BLaER1 treated with 17β-estradiol and CSF1 and Interleukin-3, amounts not matched to agents 10 nM and 100 nM (cell line): ENCODE results near the gene PTPRM.

Source experiments
- H3K27ac ChIP-seq, 11 experiments: shearing (Covaris generic); formaldehyde crosslinking; 2 replicates each; pipeline ENCODE4 v1.8.1; 2022
- H3K27me3 ChIP-seq, 11 experiments: shearing (Covaris generic); formaldehyde crosslinking; 2 replicates each; pipeline ENCODE4 v1.8.1; 2022
- H3K36me3 ChIP-seq, 11 experiments: shearing (Covaris generic); formaldehyde crosslinking; 2 replicates each; pipeline ENCODE4 v1.8.1; 2022
- H3K4me1 ChIP-seq, 10 experiments: shearing (Covaris generic); formaldehyde crosslinking; 2 replicates each; pipeline ENCODE4 v1.8.1; 2022
- H3K4me2 ChIP-seq, 11 experiments: shearing (Covaris generic); formaldehyde crosslinking; 2 replicates each; pipeline ENCODE4 v1.8.1; 2022
- H3K4me3 ChIP-seq, 10 experiments: shearing (Covaris generic); formaldehyde crosslinking; 2 replicates each; pipeline ENCODE4 v1.8.1; 2022
- H3K9ac ChIP-seq, 11 experiments: shearing (Covaris generic); formaldehyde crosslinking; 2 replicates each; pipeline ENCODE4 v1.8.1; 2022
- H3K9me3 ChIP-seq, 11 experiments: shearing (Covaris generic); formaldehyde crosslinking; replicated peaks in 1 of 11; 2 replicates each; pipeline ENCODE4 v1.8.1; 2022
- H4K20me1 ChIP-seq, 11 experiments: shearing (Covaris generic); formaldehyde crosslinking; 2 replicates each; pipeline ENCODE4 v1.8.1; 2022
- Cebpa-rat ChIP-seq, 11 experiments: shearing (Covaris generic); IDR thresholded peaks; 2 replicates each; pipeline ENCODE4 v1.8.1; 2022

Gene PTPRM

DNA sequence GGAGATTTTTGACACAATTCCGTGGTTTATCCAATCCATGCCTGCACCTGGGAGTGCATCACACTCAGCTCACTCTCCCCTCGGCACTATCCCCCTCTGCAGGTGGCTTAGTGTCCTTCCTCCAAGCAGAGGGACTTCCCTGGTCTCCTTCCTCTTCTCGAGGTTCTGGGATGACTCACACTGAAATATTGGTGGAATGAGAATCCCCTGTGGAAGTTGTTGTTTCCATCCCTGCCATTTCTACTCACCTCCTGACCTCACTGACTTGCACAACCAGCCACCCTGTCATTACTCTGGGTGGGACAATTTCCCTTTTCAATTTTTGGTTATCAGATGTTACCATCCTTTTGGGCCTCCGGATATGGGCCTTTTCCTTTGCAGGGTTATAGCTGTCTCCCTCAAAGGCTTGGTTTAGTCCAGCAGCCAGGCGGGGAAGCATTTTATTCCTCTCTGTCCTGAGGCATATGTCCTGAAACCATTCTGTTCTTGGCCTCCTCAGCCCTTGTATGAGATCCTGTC lies 59.9 kb downstream of the PTPRM start:
- H3K9ac ChIP-seq, result no peak overlapping the region
- no peaks in the 10 kb centered on the region for H3K36me3 ChIP-seq
- H3K27me3 ChIP-seq, result no peaks in the 10 kb centered on the region
- peak overlapping the region in 5 of 11 experiments; percentile 2 to 20 (median 7); a peak in 4 of 22 replicates for H3K4me2 ChIP-seq
- TF ChIP-seq Cebpa-rat (IDR thresholded peaks at IDR 0.05), result no peak
- H3K4me1 ChIP-seq, result peaks cover 0 to 8% (median 0%) of the 10 kb centered on the region in 10 experiments; a peak in 5 of 20 replicates
- no peak overlapping the region for H3K27ac ChIP-seq
- H4K20me1 ChIP-seq, result no peaks in the 10 kb centered on the region
- no peak overlapping the region for H3K4me3 ChIP-seq
- H3K9me3 ChIP-seq, result no peaks in the 10 kb centered on the region

DNA sequence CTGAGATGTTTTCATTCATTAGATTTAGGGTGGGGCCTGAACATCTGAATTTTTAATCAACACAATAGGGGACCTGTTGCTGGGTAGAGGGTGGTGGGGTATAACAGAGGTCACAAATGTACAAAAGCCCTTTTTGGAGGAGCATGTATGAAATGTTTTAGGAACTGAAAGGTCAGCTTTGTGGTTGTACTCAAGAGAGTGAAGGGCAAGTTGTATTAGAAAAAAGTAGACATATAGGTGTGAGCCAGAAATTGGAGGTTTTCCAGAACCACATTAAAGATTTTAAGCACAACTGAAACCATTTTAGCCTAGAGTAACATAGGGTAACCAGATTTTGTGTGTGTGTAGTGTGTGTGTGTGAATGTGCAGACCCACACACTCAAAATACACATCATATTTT lies 62.3 kb downstream of the PTPRM start:
- Histone ChIP-seq H3K36me3 (no peaks in the 10 kb centered on the region), H3K4me1 (peaks cover 0 to 15% (median 0%) of the 10 kb centered on the region in 10 experiments; a peak in 5 of 20 replicates), H3K4me2 (no peak overlapping the region), H4K20me1 (no peaks in the 10 kb centered on the region), H3K27ac (no peak overlapping the region), H3K9me3 (no peaks in the 10 kb centered on the region), H3K4me3 (no peak overlapping the region), H3K9ac (no peak overlapping the region), H3K27me3 (no peaks in the 10 kb centered on the region)
- TF ChIP-seq Cebpa-rat (IDR thresholded peaks at IDR 0.05), result no peak

DNA sequence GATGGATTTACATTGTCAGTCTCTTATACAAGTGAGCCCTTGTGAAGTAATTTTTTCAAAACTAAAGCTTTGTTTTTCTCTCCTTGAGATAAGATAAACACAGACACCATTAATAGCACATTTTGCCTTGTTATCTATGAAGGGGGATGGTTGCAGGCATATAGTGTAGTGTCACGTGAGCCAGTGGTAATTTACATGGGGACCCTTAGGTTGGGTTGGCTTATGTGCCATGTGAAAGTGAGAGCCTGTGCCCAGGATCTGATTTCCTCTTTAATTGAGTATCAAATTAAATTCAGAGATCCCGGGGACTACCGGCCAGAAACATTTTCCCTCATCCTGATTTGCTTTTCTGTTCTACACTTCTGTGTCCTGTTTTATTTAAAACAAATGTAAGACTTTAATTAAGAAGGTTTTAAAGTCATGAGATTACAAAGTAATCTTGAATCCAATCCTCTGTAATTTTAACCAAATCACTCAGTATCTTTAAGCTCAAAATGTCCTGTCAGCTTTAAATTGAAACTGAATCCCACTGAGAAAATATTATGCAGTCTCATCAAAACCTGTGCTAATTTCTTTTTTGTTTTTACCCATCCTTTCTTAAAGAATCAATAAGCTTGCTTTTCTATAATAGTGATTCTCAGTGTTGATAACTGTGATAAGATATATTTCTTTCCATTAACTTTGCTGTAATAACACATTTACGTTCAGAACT lies 63.8 kb downstream of the PTPRM start:
- Histone ChIP-seq H4K20me1 (no peaks in the 10 kb centered on the region), H3K4me1 (peaks cover 0 to 15% (median 0%) of the 10 kb centered on the region in 10 experiments; a peak in 5 of 20 replicates), H3K9ac (no peak overlapping the region), H3K36me3 (no peaks in the 10 kb centered on the region), H3K9me3 (no peaks in the 10 kb centered on the region), H3K4me3 (no peak overlapping the region), H3K4me2 (no peak overlapping the region), H3K27me3 (no peaks in the 10 kb centered on the region), H3K27ac (no peak overlapping the region)
- TF ChIP-seq Cebpa-rat (IDR thresholded peaks at IDR 0.05), result no peak

DNA sequence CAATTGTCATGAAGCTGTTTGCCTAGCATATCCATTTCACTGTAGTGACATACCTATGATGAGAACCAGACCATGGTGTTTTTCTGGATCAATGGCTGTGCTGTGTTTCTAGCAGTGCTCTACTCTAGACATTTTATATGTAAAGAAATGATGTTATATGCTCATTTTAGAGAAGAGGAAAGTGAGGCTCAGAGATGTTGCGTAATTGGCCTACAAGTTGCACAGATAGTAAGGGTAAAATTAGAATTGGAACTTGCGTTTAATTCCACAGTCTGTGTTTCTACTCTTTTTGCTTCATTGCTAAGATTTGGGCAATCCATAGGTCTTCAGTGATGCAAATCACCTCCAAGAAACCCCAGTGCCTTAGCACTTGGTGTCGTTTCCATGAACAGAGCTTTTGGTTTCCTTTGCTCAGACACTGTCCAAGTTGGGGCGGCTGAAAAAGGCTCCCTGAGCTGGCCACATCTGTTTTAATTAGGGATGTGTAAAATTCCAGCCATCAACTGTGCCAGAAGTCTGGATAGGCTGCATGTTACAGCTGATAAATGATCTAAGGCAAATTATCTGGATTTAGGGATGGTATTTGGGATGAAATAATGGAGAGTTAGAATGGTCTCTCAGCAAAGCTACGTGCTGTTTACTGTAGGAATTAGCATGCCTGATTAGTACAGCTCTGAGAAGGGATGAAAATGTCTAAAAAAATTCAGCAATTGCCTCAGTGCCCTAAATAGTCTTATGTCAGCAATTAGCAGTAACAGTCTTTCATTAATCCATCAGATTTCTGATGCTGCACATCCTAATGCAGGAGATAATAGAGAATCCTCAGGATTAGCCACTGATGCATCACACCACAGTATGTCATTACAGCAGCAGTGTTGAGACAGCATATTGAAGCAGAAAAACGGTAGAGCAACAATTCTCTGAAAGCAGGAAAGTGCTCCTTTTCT lies 65.3 kb downstream of the PTPRM start:
- Histone ChIP-seq H3K4me3 (no peak overlapping the region), H3K4me2 (no peak overlapping the region), H3K9me3 (no peaks in the 10 kb centered on the region), H3K27me3 (no peaks in the 10 kb centered on the region), H3K9ac (no peak overlapping the region), H3K27ac (no peak overlapping the region), H4K20me1 (no peaks in the 10 kb centered on the region), H3K4me1 (peaks cover 0 to 9% (median 0%) of the 10 kb centered on the region in 10 experiments; a peak in 1 of 20 replicates), H3K36me3 (no peaks in the 10 kb centered on the region)
- peak in 5 of 11 experiments; percentile 15 to 68 (median 54); a peak in 7 of 22 replicates for TF ChIP-seq Cebpa-rat (IDR thresholded peaks at IDR 0.05)

DNA sequence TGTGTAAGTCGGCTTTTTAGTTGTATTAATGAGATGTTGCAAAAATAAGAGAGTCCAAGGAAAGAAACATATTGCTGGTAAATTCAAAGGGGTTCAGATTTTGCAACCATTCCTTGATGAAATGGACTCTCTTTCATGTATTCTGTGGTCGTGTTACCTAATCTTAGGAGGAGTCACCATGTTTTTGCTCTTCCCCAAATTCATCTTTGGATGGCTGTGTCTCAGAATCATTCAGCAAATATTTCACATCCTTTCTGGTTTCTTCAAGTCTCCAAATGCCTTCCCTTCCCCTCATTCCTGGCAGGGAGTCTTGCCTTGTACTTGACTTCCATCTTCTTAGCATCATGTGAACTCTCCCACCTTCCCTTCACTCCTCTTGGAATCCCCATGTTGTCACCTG lies 66.1 kb downstream of the PTPRM start:
- Histone ChIP-seq H3K9me3 (no peaks in the 10 kb centered on the region), H3K4me1 (0 out of 20 replicates have a peak, but pooled peaks cover 0 to 9% (median 0%) of the 10 kb centered on the region in 10 experiments), H3K27ac (no peak overlapping the region), H3K36me3 (no peaks in the 10 kb centered on the region), H3K4me2 (no peak overlapping the region), H3K27me3 (no peaks in the 10 kb centered on the region), H3K4me3 (no peak overlapping the region), H3K9ac (no peak overlapping the region), H4K20me1 (no peaks in the 10 kb centered on the region)
- no peak for TF ChIP-seq Cebpa-rat (IDR thresholded peaks at IDR 0.05)

DNA sequence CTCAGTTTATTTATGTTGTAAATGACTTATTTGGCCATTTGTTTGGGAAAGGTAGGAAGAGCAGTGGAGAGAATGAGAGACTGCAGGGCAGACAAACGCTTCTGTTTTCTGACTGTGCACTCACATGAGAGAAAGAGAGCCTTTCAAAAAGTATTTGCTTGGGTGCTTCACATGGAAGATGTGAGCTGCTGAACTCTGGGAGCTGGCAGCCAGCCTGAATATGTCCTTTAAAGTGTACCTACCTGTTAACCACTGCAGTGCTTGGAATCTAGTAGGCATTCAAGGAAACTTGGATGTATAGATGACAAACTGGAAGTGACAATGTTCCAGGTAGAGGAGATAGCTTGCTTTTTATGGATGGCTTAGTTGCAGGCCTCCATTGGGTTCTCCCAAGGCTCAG lies 68.8 kb downstream of the PTPRM start:
- H3K4me3 ChIP-seq, result no peak overlapping the region
- H3K9ac ChIP-seq, result no peak overlapping the region
- H3K4me1 ChIP-seq, result 0 out of 20 replicates have a peak, but pooled peaks cover 0 to 9% (median 0%) of the 10 kb centered on the region in 10 experiments
- H3K36me3 ChIP-seq, result no peaks in the 10 kb centered on the region
- no peak overlapping the region for H3K27ac ChIP-seq
- no peaks in the 10 kb centered on the region for H4K20me1 ChIP-seq
- H3K27me3 ChIP-seq, result no peaks in the 10 kb centered on the region
- no peak for TF ChIP-seq Cebpa-rat (IDR thresholded peaks at IDR 0.05)
- no peak overlapping the region for H3K4me2 ChIP-seq
- H3K9me3 ChIP-seq, result no peaks in the 10 kb centered on the region

DNA sequence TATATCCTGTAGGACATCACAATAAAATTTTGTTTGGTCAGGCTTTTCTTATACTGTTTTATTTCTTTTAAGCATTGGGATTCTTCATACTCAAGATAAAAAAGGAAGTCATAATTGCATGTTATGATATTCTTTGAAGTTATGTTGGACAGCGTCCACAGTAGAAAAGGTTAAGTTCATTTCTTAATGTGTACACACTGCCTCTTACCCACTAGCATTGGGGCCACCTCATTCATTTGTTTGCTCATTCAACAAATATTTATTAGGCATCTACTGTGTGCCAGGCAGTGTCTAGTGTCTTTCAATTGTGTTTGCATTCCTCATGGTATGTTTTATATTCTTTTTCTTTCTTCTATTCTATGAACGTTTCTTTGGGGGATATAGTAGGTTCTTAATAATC lies 70.2 kb downstream of the PTPRM start:
- H3K9me3 ChIP-seq, result no peaks in the 10 kb centered on the region
- no peaks in the 10 kb centered on the region for H4K20me1 ChIP-seq
- H3K4me3 ChIP-seq, result no peak overlapping the region
- no peak overlapping the region for H3K9ac ChIP-seq
- no peak overlapping the region for H3K4me2 ChIP-seq
- no peaks in the 10 kb centered on the region for H3K36me3 ChIP-seq
- H3K27me3 ChIP-seq, result no peaks in the 10 kb centered on the region
- no peak overlapping the region for H3K27ac ChIP-seq
- peaks cover 0 to 9% (median 0%) of the 10 kb centered on the region in 10 experiments; a peak in 3 of 20 replicates for H3K4me1 ChIP-seq
- no peak for TF ChIP-seq Cebpa-rat (IDR thresholded peaks at IDR 0.05)

DNA sequence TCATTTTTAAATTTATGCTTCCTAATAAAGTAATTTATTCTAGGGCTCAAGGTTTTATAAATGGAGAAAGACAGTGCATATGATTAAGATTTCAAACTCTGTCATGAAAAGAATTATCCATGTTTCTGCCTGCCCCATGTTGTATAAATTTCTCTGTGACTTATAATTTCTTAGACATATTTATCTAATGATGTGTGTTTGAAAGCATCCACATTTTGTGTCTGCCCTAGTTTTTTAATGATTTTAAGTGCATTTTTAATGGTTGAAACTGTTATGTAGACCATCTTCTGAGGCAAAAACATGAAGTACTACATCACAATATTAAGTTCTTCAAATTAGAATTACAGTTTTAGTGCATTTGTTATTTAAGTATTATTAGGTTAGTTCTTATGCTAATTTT lies 71.2 kb downstream of the PTPRM start:
- Histone ChIP-seq H3K27ac (no peak overlapping the region), H3K4me1 (peaks cover 0 to 8% (median 0%) of the 10 kb centered on the region in 10 experiments; a peak in 3 of 20 replicates), H3K4me3 (no peak overlapping the region), H3K9ac (no peak overlapping the region), H3K36me3 (no peaks in the 10 kb centered on the region), H3K27me3 (no peaks in the 10 kb centered on the region), H3K9me3 (no peaks in the 10 kb centered on the region), H4K20me1 (no peaks in the 10 kb centered on the region), H3K4me2 (no peak overlapping the region)
- no peak for TF ChIP-seq Cebpa-rat (IDR thresholded peaks at IDR 0.05)

DNA sequence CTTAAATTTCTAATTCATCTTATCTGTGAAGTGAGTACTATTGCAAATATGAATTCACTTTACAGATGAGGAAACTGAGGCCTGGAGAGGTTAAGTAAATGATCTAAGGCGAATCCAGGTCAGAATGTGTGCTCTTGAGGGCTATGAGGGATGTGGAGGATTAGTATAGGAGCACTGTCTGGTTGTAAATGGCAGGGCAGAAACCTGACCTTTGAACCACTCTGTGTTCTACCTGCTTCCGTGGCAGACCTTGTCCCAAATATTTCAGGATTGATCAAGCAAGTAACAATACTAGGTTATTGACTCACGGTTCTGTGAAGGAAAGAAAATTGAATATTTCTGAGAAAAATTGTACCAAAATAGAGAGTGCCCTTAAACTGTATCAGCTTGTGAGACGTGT lies 74.7 kb downstream of the PTPRM start:
- H3K4me3 ChIP-seq, result no peak overlapping the region
- no peak overlapping the region for H3K27ac ChIP-seq
- no peaks in the 10 kb centered on the region for H4K20me1 ChIP-seq
- TF ChIP-seq Cebpa-rat (IDR thresholded peaks at IDR 0.05), result no peak
- no peak overlapping the region for H3K9ac ChIP-seq
- no peaks in the 10 kb centered on the region for H3K36me3 ChIP-seq
- H3K4me2 ChIP-seq, result no peak overlapping the region; a peak in 1 of 22 replicates
- H3K4me1 ChIP-seq, result peaks cover 0 to 8% (median 0%) of the 10 kb centered on the region in 10 experiments; a peak in 3 of 20 replicates
- no peaks in the 10 kb centered on the region for H3K9me3 ChIP-seq
- H3K27me3 ChIP-seq, result no peaks in the 10 kb centered on the region
